ENCODE results near the gene ACACA. TPM values are rescaled to one million over a fixed set of nuclear protein-coding genes. Genes with fewer than 3 reads are reported as not detected.

ACACA gene
- total and polyA plus RNA-seq, 9 donors = 10.9 to 104 (median 37.9) TPM

- H3K4me3 ChIP-seq = no peak overlapping the region
Observed at GRCh38 chr17:37385474-37385990, 21.1 kb downstream of the ACACA start.

GRCh38 chr17:37384560-37385149 lies 22.0 kb downstream of the ACACA start:
- TF ChIP-seq EP300 (IDR thresholded peaks at IDR 0.05) (no peak), CTCF (IDR thresholded peaks at IDR 0.05) (no peak), POLR2A (IDR thresholded peaks at IDR 0.05) (no peak)

More at GRCh38 chr17:37385474-37385990, 21.1 kb downstream of the ACACA start:
- TF ChIP-seq EP300 (IDR thresholded peaks at IDR 0.05) (no peak), POLR2A (IDR thresholded peaks at IDR 0.05) (no peak), CTCF (IDR thresholded peaks at IDR 0.05) (no peak)
- Histone ChIP-seq H3K4me1 (ENCODE audit: insufficient read depth) (no peaks in the 10 kb centered on the region), H3K9me3 (no peaks in the 10 kb centered on the region), H3K36me3 (no peaks in the 10 kb centered on the region), H3K27ac (no peak overlapping the region), H3K27me3 (no peaks in the 10 kb centered on the region)
- intact Hi-C loops (cut with DNase I) = no loop called here
- DNase-seq = no peak

GRCh38 chr17:37382056-37382455 lies 24.6 kb downstream of the ACACA start:
- H3K36me3 ChIP-seq = no peaks in the 10 kb centered on the region
- no peaks in the 10 kb centered on the region for H3K27me3 ChIP-seq
- TF ChIP-seq CTCF (IDR thresholded peaks at IDR 0.05) (no peak), POLR2A (IDR thresholded peaks at IDR 0.05) (no peak), EP300 (IDR thresholded peaks at IDR 0.05) (no peak)
- H3K4me1 ChIP-seq (ENCODE audit: insufficient read depth) = no peaks in the 10 kb centered on the region
- 91 to 92% (median 92%) methylated on average over 1 of the region's 1 CpG for WGBS, 3 donors
- H3K4me3 ChIP-seq = no peak overlapping the region
- no peaks in the 10 kb centered on the region for H3K9me3 ChIP-seq
- H3K27ac ChIP-seq = no peak overlapping the region
- DNase-seq = no peak
- intact Hi-C loops (cut with DNase I) = no loop called here

More at GRCh38 chr17:37384560-37385149, 22.0 kb downstream of the ACACA start:
- DNase-seq = no peak
- H3K36me3 ChIP-seq = no peaks in the 10 kb centered on the region
- no peaks in the 10 kb centered on the region for H3K4me1 ChIP-seq (ENCODE audit: insufficient read depth)
- intact Hi-C loops (cut with DNase I) = no loop called here
- H3K4me3 ChIP-seq = no peak overlapping the region
- H3K27ac ChIP-seq = no peak overlapping the region
- no peaks in the 10 kb centered on the region for H3K27me3 ChIP-seq
- no peaks in the 10 kb centered on the region for H3K9me3 ChIP-seq
- 71 to 80% (median 77%) methylated on average over 3 of the region's 3 CpGs for WGBS, 3 donors

- H3K4me1 ChIP-seq (ENCODE audit: insufficient read depth) = no peaks in the 10 kb centered on the region
- H3K27me3 ChIP-seq = no peaks in the 10 kb centered on the region
- no peaks in the 10 kb centered on the region for H3K36me3 ChIP-seq
- H3K9me3 ChIP-seq = no peaks in the 10 kb centered on the region
- TF ChIP-seq POLR2A (IDR thresholded peaks at IDR 0.05) = no peak
- no peak for TF ChIP-seq CTCF (IDR thresholded peaks at IDR 0.05)
- TF ChIP-seq EP300 (IDR thresholded peaks at IDR 0.05) = no peak
- intact Hi-C loops (cut with DNase I) = loop anchor here in 2 of 4 donors (10.0 kb wide), 2 partner anchors 69 to 761 kb away; no protein-coding TSS in a partner anchor
- no peak within 1 kb of the TSS for H3K27ac ChIP-seq
- DNase-seq = no peak
- H3K4me3 ChIP-seq = no peak within 1 kb of the TSS
- WGBS, 3 donors = 87 to 90% (median 90%) methylated on average over 7 of the region's 7 CpGs
Observed at GRCh38 chr17:37375706-37376105, 30.9 kb downstream of the ACACA start, which contains the start of gene C17orf78. Gene C17orf78, plus strand, starts transcription at chr17:37375985. Its CDS starts 108 bp downstream, at chr17:37376093.

Measured in ovary (tissue), 9 donors.